Retinal pigment epithelial cell (primary cell): ENCODE results near the gene PCDH9.

ENCODE experiments used
- DNase-seq: peaks from one replicate; pipeline ENCODE4 v3.0.0-alpha.2; 2010; ENCODE audit warnings: low read depth
- H3K4me3 ChIP-seq: 2 replicates; pipeline ENCODE4 v1.5.1; 2011; ENCODE audit warnings: mild to moderate bottlenecking, low read length, control low read depth, moderate library complexity
- TF ChIP-seq, protein P1 (sequence below): conservative IDR thresholded peaks from 2 replicates; pipeline ENCODE4 v1.5.1; 2011; ENCODE audit warnings: low read depth, low read length, control low read depth, inconsistent platforms

Gene PCDH9

DNA sequence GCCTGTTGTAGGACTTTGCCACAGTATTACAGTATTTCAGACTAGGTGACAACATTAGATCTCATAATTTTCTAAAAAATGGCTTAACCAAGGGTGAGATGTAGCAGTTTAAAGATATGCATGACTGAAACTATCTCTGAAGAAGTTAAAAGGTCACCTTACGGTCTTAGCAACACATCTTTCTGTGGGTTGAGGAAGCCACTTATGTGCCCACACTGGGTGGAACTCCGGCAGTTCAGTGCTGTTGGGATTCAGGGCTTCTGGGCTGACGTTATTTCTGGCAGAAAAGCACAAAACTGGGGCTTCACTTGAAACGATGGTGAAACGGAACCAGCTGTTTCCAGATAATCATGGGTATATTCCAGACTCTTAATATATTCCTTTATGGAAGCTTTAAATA is 697.3 kb downstream of the PCDH9 start:
- TF ChIP-seq, protein P1, sequence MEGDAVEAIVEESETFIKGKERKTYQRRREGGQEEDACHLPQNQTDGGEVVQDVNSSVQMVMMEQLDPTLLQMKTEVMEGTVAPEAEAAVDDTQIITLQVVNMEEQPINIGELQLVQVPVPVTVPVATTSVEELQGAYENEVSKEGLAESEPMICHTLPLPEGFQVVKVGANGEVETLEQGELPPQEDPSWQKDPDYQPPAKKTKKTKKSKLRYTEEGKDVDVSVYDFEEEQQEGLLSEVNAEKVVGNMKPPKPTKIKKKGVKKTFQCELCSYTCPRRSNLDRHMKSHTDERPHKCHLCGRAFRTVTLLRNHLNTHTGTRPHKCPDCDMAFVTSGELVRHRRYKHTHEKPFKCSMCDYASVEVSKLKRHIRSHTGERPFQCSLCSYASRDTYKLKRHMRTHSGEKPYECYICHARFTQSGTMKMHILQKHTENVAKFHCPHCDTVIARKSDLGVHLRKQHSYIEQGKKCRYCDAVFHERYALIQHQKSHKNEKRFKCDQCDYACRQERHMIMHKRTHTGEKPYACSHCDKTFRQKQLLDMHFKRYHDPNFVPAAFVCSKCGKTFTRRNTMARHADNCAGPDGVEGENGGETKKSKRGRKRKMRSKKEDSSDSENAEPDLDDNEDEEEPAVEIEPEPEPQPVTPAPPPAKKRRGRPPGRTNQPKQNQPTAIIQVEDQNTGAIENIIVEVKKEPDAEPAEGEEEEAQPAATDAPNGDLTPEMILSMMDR: no peak

DNA sequence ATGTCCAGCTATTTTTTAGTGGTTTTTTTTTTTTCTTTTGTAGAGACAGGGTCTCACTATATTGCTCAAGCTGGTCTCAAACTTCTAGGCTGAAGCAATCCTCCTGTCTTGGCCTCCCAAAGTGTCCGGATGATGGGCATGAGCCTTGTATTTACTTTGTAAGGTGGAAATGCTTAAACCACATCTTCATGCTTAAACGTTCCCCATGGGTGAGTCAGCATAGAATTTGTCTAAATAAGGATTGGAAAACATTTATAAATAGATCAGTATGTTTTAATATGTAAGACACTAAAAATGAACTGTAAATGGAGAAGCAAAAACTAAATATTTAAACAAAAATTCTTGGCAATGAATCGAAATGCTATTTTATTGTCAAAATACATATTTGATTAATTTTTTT is 698.0 kb downstream of the PCDH9 start:
- TF ChIP-seq, protein P1: no peak
- DNase-seq: peak; percentile 27
- H3K4me3 ChIP-seq: no peak overlapping the region

More for the DNA sequence above, 697.3 kb downstream of the PCDH9 start:
- H3K4me3 ChIP-seq: no peak overlapping the region
- no peak for DNase-seq

DNA sequence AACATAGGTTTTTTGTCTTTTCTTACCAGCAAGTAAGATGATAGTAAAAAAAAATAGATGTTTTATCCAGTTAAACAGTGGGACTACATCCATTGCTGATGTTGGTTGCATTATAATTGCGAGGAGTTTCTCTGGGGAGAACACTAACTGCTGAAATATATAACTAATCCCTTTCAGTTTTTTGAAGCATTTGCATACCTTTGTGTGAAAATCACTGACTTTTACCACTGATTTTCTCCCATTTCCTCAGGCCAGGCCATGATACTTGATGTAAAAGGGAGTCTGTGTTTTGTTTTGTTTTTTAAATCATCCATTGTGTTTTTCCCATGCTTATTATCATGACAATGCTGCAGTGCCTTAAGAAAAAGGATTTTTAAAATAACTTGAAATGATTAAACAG is 699.5 kb downstream of the PCDH9 start:
- no peak overlapping the region for H3K4me3 ChIP-seq
- no peak for DNase-seq
- TF ChIP-seq, protein P1: no peak

DNA sequence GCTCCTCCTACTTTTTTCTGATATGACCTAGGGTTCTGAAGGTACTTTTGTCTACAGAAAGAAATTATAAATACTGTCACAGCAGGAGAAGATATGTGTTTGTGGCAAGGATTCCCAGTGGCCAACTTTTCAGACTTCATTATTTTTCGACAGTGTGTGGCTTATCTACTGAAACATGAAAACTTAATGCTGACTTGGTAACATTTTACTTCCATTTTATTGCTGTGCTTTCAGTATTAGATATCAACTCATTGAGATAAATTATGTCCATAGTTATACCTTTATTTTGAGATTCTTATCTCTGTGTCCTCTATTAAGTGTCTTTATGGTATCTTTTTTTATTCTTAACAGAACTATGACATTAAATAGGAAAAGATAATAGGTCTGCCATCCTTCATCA is 700.0 kb downstream of the PCDH9 start:
- DNase-seq: no peak
- TF ChIP-seq, protein P1: no peak

DNA sequence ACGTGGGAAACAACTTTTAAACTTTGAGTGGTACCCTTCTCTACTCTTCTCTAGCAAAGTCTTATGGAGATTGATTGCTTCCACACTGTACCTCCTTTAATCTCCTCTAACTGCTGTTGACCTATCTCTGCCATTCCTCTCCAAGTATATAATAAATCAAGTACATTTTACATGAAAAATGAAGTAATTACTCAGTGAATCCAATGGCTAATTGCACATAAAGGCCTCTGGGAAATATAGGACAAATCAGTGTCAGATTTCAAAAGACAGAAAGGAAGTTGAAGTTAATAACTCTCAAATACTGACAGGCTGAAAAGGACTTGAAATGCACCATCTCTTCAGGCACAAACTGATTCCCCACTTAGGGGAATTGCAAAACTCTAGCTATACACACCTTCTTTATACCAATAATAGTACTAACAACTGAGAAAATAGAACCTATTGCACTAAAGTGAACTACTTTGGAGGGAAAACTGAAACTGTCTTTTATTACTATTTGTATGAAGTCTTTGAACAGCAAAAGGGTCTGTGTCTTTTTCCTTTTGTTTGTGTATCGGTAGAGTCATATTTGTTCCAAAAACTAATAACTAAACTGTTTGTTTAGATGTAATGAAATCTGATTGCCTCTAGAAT is 701.1 kb downstream of the PCDH9 start:
- DNase-seq: no peak
- TF ChIP-seq, protein P1: no peak
- H3K4me3 ChIP-seq: no peak overlapping the region

More for the DNA sequence above, 700.0 kb downstream of the PCDH9 start:
- H3K4me3 ChIP-seq: no peak overlapping the region

DNA sequence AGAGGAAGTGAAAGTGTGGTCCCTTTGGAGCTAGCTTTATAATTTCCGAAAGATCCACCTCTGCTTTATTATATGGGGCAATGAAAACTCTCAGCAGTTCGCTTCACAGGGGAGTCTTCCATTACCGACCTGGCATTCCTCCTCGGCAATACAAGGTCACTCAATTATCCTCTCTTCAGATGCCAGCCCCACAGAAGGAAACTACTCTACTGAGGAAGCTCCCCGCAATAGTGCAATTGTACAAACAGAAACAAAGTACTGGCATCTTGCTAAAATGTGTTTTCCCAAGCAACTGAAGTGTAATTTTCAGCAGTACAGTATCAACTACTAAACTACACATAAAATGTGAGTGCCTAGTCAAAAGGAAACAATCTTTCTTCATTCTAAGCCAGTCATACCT is 702.0 kb downstream of the PCDH9 start:
- TF ChIP-seq, protein P1: no peak

DNA sequence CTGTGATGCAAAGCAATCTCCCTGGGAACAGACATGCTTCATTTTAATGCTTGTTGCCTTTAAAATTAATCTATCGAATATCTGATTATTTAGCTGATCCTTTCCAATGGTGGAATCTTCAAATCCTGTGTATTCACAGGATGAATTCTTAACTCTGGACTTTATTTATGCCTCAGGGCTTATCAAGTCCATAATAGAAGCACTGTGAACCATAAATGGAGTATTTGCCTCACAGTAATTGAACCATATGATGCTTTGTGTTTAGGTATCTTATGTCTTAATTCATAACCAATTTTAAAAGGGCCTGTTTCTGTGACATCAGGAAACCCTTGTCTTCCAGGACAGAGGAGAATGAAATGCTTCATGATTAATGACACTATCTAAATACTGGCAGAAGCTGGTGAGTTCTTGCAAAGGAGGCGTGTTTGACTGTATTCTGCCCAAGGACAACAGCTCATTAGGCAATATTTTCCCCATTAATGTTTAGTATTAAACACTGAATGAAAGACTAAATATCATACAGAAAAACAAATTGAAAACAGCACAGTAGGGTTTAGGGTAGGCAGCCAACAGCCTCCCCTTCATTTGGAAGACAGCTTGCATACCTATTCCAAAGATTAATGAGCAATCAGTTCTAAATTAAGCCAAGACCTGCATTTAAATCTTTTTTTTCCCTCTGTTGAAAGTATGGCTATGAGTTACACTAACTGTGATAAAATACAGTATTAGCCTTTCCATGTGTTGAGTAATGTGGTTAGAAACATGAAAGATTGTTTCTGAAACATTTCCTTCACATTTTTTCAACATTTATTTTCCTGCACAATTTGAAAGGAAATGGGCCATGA is 709.4 kb downstream of the PCDH9 start:
- H3K4me3 ChIP-seq: no peak overlapping the region
- TF ChIP-seq, protein P1: no peak
- no peak for DNase-seq

More for the DNA sequence above, 702.0 kb downstream of the PCDH9 start:
- DNase-seq: no peak
- H3K4me3 ChIP-seq: no peak overlapping the region
